ENCODE data around the gene KRT35.

Gene KRT35

GRCh38 chr17:41507315-41507880 lies 26.4 kb upstream of the KRT35 start:
- Histone ChIP-seq H3K4me3 (ENCODE audit: low read length) (no peak overlapping the region), H3K4me1 (ENCODE audit: control insufficient read depth, low read length) (no peaks in the 10 kb centered on the region), H3K79me2 (ENCODE audit: control insufficient read depth, low read length) (no peaks in the 10 kb centered on the region), H3K9me2 (replicated peaks; ENCODE audit: control insufficient read depth, low read length) (no peaks in the 10 kb centered on the region), H3K27ac (ENCODE audit: low read depth, low read length) (no peak overlapping the region), H3K9me3 (ENCODE audit: control insufficient read depth, insufficient read depth, low read length) (no peaks in the 10 kb centered on the region), H3F3A (ENCODE audit: control insufficient read depth, insufficient read depth) (no peaks in the 10 kb centered on the region), H4K20me1 (ENCODE audit: control insufficient read depth, insufficient read depth, low read depth, low read length) (no peaks in the 10 kb centered on the region), H3K27me3 (ENCODE audit: control insufficient read depth, low read length) (no peaks in the 10 kb centered on the region), H3K36me3 (ENCODE audit: control insufficient read depth, low read length) (no peaks in the 10 kb centered on the region), H3K4me2 (ENCODE audit: low read length) (no peak overlapping the region)
- TF ChIP-seq CTCF (IDR thresholded peaks at IDR 0.05; ENCODE audit: low read depth, low read length, poor library complexity, severe bottlenecking) (no peak), EZH2phosphoT487 (IDR thresholded peaks at IDR 0.05; ENCODE audit: borderline replicate concordance, low read length) (no peak)

DNA sequence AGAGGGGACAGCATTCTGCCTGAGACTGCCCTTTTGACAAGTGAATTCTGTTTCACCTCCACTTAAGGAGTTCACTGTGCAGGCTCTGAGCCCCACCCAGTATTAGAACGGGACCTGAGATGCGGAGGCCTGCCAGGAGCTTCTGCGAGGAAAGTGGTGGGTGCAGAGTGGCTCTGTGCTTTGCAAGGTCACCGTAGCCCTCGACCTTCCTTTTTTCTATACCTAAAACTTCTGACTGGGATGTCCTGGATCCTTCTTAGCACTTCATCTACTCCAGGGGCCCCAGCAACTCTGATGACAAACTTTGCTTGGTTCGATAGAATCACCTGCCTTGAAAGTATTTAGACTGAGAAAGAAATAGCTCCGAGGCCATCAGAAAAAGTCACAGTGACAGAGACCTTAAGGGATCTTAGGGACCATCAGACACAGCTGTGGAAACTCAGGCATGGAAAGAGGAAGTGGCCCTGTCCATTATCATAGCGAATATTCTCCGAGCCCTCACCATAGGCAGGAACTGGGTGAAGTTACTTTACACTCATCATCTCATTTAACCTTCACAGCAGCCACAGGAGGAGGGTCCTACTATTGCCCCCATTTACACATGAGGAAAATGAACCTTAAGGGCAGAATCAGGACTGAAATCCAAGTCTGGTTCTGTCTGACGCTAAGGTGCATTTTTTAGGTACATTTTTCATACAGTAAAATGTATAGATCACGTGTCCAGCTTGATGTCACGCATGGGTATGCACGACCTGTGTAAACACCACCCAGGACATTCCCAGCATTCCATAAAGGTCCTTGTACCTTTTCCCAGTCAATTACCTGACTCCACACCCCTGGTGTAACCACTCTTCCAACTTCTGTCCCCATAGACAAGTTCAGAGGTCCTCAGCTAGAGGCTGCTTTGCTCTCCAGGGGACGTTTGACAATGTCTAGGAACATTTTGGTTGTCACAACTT lies 25.1 kb upstream of the KRT35 start:
- H3K4me1 ChIP-seq (ENCODE audit: control insufficient read depth, low read length): no peaks in the 10 kb centered on the region
- H3K27ac ChIP-seq (ENCODE audit: low read depth, low read length): no peak overlapping the region
- H3K27me3 ChIP-seq (ENCODE audit: control insufficient read depth, low read length): no peaks in the 10 kb centered on the region
- H3K4me3 ChIP-seq (ENCODE audit: low read length): no peak overlapping the region
- H3K36me3 ChIP-seq (ENCODE audit: control insufficient read depth, low read length): no peaks in the 10 kb centered on the region
- no peaks in the 10 kb centered on the region for H3K9me2 ChIP-seq (replicated peaks; ENCODE audit: control insufficient read depth, low read length)
- TF ChIP-seq CTCF (IDR thresholded peaks at IDR 0.05; ENCODE audit: low read depth, low read length, poor library complexity, severe bottlenecking) (no peak), EZH2phosphoT487 (IDR thresholded peaks at IDR 0.05; ENCODE audit: borderline replicate concordance, low read length) (no peak)
- no peaks in the 10 kb centered on the region for H3K79me2 ChIP-seq (ENCODE audit: control insufficient read depth, low read length)
- H3K9me3 ChIP-seq (ENCODE audit: control insufficient read depth, insufficient read depth, low read length): no peaks in the 10 kb centered on the region
- no peaks in the 10 kb centered on the region for H3F3A ChIP-seq (ENCODE audit: control insufficient read depth, insufficient read depth)
- H4K20me1 ChIP-seq (ENCODE audit: control insufficient read depth, insufficient read depth, low read depth, low read length): no peaks in the 10 kb centered on the region
- no peak overlapping the region for H3K4me2 ChIP-seq (ENCODE audit: low read length)

- no peaks in the 10 kb centered on the region for H4K20me1 ChIP-seq (ENCODE audit: control insufficient read depth, insufficient read depth, low read depth, low read length)
- H3K79me2 ChIP-seq (ENCODE audit: control insufficient read depth, low read length): no peaks in the 10 kb centered on the region
- no peaks in the 10 kb centered on the region for H3K9me2 ChIP-seq (replicated peaks; ENCODE audit: control insufficient read depth, low read length)
- no peak within 1 kb of the TSS for H3K27ac ChIP-seq (ENCODE audit: low read depth, low read length)
- no peaks in the 10 kb centered on the region for H3K27me3 ChIP-seq (ENCODE audit: control insufficient read depth, low read length)
- no peak within 1 kb of the TSS for H3K4me2 ChIP-seq (ENCODE audit: low read length)
- H3K9me3 ChIP-seq (ENCODE audit: control insufficient read depth, insufficient read depth, low read length): no peaks in the 10 kb centered on the region
- no peak within 1 kb of the TSS for H3K4me3 ChIP-seq (ENCODE audit: low read length)
- no peaks in the 10 kb centered on the region for H3F3A ChIP-seq (ENCODE audit: control insufficient read depth, insufficient read depth)
- TF ChIP-seq EZH2phosphoT487 (IDR thresholded peaks at IDR 0.05; ENCODE audit: borderline replicate concordance, low read length) (no peak), CTCF (IDR thresholded peaks at IDR 0.05; ENCODE audit: low read depth, low read length, poor library complexity, severe bottlenecking) (no peak)
- H3K36me3 ChIP-seq (ENCODE audit: control insufficient read depth, low read length): no peaks in the 10 kb centered on the region
- H3K4me1 ChIP-seq (ENCODE audit: control insufficient read depth, low read length): no peaks in the 10 kb centered on the region
These were observed 24.3 kb upstream of the KRT35 start, which contains the start of gene KRT13 for GRCh38 chr17:41505007-41505808. Gene KRT13 (minus strand): TSS chr17:41505612. CDS start chr17:41505550, 62 bp downstream.

All from DOHH2 (cell line).